Calu3 (cell line): ENCODE data around the gene APBA1. TPM values are rescaled to one million over a fixed set of nuclear protein-coding genes. Genes with fewer than 3 reads are reported as not detected.
"Not testable (repeated sequence)": the region's sequence is repeated elsewhere in the genome, so short reads cannot be mapped to it uniquely, and the experiment has no call there.

ENCODE experiments used
- BruUV-seq: library from RNA; stranded (reverse); fragments of 400-500 nt; replicated peaks from 2 replicates; lab custom pipeline; 2021; lab: Mats Ljungman, UMichigan
- CTCF ChIA-PET: fragments of 300-600 bp; sonication (Branson Sonifier 250); formaldehyde crosslinking; loops from one replicate; lab custom pipeline; 2022; ENCODE audit warnings: antibody characterized with exemption; lab: Charles Lee
- DNase-seq: peaks from one replicate; pipeline ENCODE4 v3.0.0; 2022
- H3K27ac Mint-ChIP-seq: one replicate; pipeline ENCODE4 v1.8.0; 2022; ENCODE audit warnings: mixed read lengths; ENCODE audit not compliant: unreplicated experiment
- H3K27me3 Mint-ChIP-seq: one replicate; pipeline ENCODE4 v1.8.0; 2022; ENCODE audit warnings: mixed read lengths; ENCODE audit not compliant: unreplicated experiment
- H3K36me3 Mint-ChIP-seq: one replicate; pipeline ENCODE4 v1.8.0; 2022; ENCODE audit warnings: mild to moderate bottlenecking, moderate library complexity, mixed read lengths; ENCODE audit not compliant: insufficient read depth, unreplicated experiment
- H3K4me1 Mint-ChIP-seq: one replicate; pipeline ENCODE4 v1.8.0; 2022; ENCODE audit warnings: mild to moderate bottlenecking, low read depth, mixed read lengths; ENCODE audit not compliant: unreplicated experiment
- H3K4me3 Mint-ChIP-seq: one replicate; pipeline ENCODE4 v1.8.0; 2022; ENCODE audit warnings: mild to moderate bottlenecking, low read depth, moderate library complexity, mixed read lengths; ENCODE audit not compliant: unreplicated experiment
- H3K9me3 Mint-ChIP-seq: one replicate; pipeline ENCODE4 v1.8.0; 2022; ENCODE audit warnings: low read depth, mixed read lengths; ENCODE audit not compliant: unreplicated experiment
- intact Hi-C: fragments of 100-400 bp; cut with micrococcal nuclease; formaldehyde crosslinking; loops from one replicate; pipeline ENCODE4 v1.10.0; 2022; ENCODE audit not compliant: unreplicated experiment
- total RNA-seq: library from RNA; stranded (reverse); gene quantifications from 2 replicates; pipeline ENCODE4 v1.2.3, GENCODE V29; 2022
- TF ChIP-seq, protein P1 (sequence below): fragments of 200-600 bp; IDR thresholded peaks from one replicate; pipeline ENCODE4 v1.8.0; 2022; ENCODE audit warnings: antibody characterized with exemption; ENCODE audit not compliant: unreplicated experiment

The APBA1 gene
- total RNA-seq, 1 experiment from 2014 or later = 4.4 TPM

GRCh38 chr9:69444021-69444420 is 228.2 kb downstream of the APBA1 start:
- Mint-ChIP-seq H3K4me1 (peaks cover 8% of the 10 kb centered on the region), H3K27ac (no peak overlapping the region), H3K36me3 (peaks cover 4% of the 10 kb centered on the region), H3K4me3 (no peak overlapping the region), H3K27me3 (no peaks in the 10 kb centered on the region), H3K9me3 (no peaks in the 10 kb centered on the region)
- intact Hi-C loops = no loop called here
- no peak for DNase-seq
- no TSS peak for BruUV-seq
- CTCF ChIA-PET = no interaction called here
- TF ChIP-seq, protein P1, sequence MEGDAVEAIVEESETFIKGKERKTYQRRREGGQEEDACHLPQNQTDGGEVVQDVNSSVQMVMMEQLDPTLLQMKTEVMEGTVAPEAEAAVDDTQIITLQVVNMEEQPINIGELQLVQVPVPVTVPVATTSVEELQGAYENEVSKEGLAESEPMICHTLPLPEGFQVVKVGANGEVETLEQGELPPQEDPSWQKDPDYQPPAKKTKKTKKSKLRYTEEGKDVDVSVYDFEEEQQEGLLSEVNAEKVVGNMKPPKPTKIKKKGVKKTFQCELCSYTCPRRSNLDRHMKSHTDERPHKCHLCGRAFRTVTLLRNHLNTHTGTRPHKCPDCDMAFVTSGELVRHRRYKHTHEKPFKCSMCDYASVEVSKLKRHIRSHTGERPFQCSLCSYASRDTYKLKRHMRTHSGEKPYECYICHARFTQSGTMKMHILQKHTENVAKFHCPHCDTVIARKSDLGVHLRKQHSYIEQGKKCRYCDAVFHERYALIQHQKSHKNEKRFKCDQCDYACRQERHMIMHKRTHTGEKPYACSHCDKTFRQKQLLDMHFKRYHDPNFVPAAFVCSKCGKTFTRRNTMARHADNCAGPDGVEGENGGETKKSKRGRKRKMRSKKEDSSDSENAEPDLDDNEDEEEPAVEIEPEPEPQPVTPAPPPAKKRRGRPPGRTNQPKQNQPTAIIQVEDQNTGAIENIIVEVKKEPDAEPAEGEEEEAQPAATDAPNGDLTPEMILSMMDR = no peak

DNA sequence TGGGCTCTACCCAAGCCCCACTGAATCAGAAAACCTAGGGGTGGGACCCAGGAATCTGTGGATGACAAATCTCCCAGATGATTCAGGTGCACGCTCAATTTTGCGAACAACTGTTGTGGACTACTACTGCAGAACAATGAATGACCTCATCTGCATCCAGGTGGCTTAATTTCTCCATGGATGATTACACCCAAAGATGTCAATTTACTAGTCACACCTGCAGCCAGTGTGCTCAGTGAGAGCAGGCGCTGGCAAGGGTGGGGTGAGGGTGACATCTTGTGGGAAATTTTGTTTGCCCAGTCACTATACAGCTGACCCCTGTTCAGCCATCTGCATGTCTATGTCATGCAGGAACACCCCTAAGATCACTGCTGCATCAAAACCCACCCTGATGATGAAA is 229.0 kb downstream of the APBA1 start:
- intact Hi-C loops = no loop called here
- no peaks in the 10 kb centered on the region for H3K27me3 Mint-ChIP-seq
- TF ChIP-seq, protein P1 = no peak
- peaks cover 8% of the 10 kb centered on the region for H3K4me1 Mint-ChIP-seq
- no peak overlapping the region for H3K27ac Mint-ChIP-seq
- DNase-seq = no peak
- H3K4me3 Mint-ChIP-seq = no peak overlapping the region
- no TSS peak for BruUV-seq
- no peaks in the 10 kb centered on the region for H3K9me3 Mint-ChIP-seq
- peaks cover 3% of the 10 kb centered on the region for H3K36me3 Mint-ChIP-seq
- CTCF ChIA-PET = no interaction called here

DNA sequence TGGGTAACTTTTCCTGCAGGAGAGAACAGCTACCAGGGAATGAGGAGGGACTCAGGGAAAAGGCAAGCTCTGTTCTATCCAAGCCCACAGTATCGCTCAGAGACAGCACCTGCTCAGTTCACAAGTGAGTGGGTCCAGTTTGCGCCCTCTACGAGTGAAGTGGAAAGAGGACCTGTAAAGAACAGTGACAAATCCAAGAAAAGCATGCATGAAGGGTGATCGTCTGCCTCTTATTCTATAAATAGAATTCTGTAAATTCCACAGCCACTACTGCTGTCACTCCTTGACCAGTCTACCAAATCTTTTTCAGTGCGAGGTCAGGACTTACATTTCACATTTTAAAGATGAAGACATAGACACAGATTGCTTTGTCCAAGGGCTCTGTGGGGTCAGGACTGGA is 229.7 kb downstream of the APBA1 start:
- intact Hi-C loops = no loop called here
- H3K27ac Mint-ChIP-seq = no peak overlapping the region

GRCh38 chr9:69440254-69440955 is 231.8 kb downstream of the APBA1 start:
- not testable (repeated sequence) for DNase-seq

More for the DNA sequence above, 229.7 kb downstream of the APBA1 start:
- TF ChIP-seq, protein P1 = no peak
- Mint-ChIP-seq H3K4me1 (peaks cover 8% of the 10 kb centered on the region), H3K9me3 (no peaks in the 10 kb centered on the region), H3K27me3 (no peaks in the 10 kb centered on the region), H3K36me3 (no peaks in the 10 kb centered on the region), H3K4me3 (no peak overlapping the region)
- no TSS peak for BruUV-seq
- DNase-seq = no peak
- CTCF ChIA-PET = no interaction called here

GRCh38 chr9:69439654-69440053 is 232.5 kb downstream of the APBA1 start:
- intact Hi-C loops = not testable (repeated sequence)

More at GRCh38 chr9:69440254-69440955, 231.8 kb downstream of the APBA1 start:
- H3K4me1 Mint-ChIP-seq, BruUV-seq, intact Hi-C loops, H3K27ac Mint-ChIP-seq, CTCF ChIA-PET, H3K27me3 Mint-ChIP-seq, H3K36me3 Mint-ChIP-seq, H3K9me3 Mint-ChIP-seq, H3K4me3 Mint-ChIP-seq: not testable (repeated sequence)

More at GRCh38 chr9:69439654-69440053, 232.5 kb downstream of the APBA1 start:
- H3K4me1 Mint-ChIP-seq, BruUV-seq, H3K4me3 Mint-ChIP-seq, H3K27ac Mint-ChIP-seq, H3K36me3 Mint-ChIP-seq, H3K9me3 Mint-ChIP-seq, H3K27me3 Mint-ChIP-seq, DNase-seq, CTCF ChIA-PET: not testable (repeated sequence)
